GM12878 (cell line): ENCODE data around the gene ART5. TPM values are rescaled to one million over a fixed set of nuclear protein-coding genes. Genes with fewer than 3 reads are reported as not detected.

Experiments
- ATAC-seq: fragments of 200-7000 bp; cut with Tn5 transposase; 3 replicates; pipeline ENCODE4 v1.9.1; 2020; ENCODE audit warnings: mild to moderate bottlenecking, moderate library complexity
- BruUV-seq: library from RNA; stranded (reverse); fragments of 400-500 nt; replicated peaks from 2 replicates; lab custom pipeline; 2021; lab: Mats Ljungman, UMichigan
- CTCF ChIA-PET: fragments of 300-600 bp; sonication (Branson Sonifier 250); formaldehyde crosslinking; extraction: SDS; loops from one replicate; lab custom pipeline; 2021; ENCODE audit warnings: inconsistent platforms; lab: Yijun Ruan, JAX
- POLR2A ChIA-PET: fragments of 350-600 bp; formaldehyde crosslinking; extraction: SDS; loops from one replicate; lab custom pipeline; 2021; ENCODE audit warnings: inconsistent platforms; lab: Charles Lee
- RAD21 ChIA-PET: fragments of 300-600 bp; sonication (Branson Sonifier 250); formaldehyde crosslinking; loops from one replicate; lab custom pipeline; 2023; ENCODE audit warnings: antibody characterized with exemption; ENCODE audit not compliant: unreplicated experiment; lab: Charles Lee
- SMC1A ChIA-PET: fragments of 300-600 bp; sonication (Branson Sonifier 250); formaldehyde crosslinking; loops from one replicate; lab custom pipeline; 2023; ENCODE audit not compliant: unreplicated experiment, uncharacterized antibody; lab: Charles Lee
- DNase-seq: peaks from one replicate; pipeline ENCODE4 v3.0.0-alpha.2; 2011; ENCODE audit warnings: low read depth, low spot score
- FAIRE-seq: peaks from 3 replicates; lab custom pipeline; 2011; peaks lifted over from hg19 to GRCh38; lab: Jason Lieb, UNC
- H2AFZ ChIP-seq: 2 replicates; pipeline ENCODE4 v1.6.0; 2011; ENCODE audit warnings: low read depth, low read length, control low read depth; ENCODE audit not compliant: control insufficient read depth
- H3K27ac ChIP-seq: 2 replicates; pipeline ENCODE4 v1.5.1; 2011; ENCODE audit warnings: control low read depth; ENCODE audit not compliant: control insufficient read depth, insufficient read depth
- H3K27me3 ChIP-seq, 2 experiments: replicated peaks in 1 of 2; 2 replicates each; pipeline versions ENCODE4 v1.6.0 to v1.6.1; 2011; ENCODE audit warnings: low read length in 1 of 2; ENCODE audit not compliant: control insufficient read depth in 2 of 2, insufficient read depth in 2 of 2
- H3K36me3 ChIP-seq, 2 experiments: 2 replicates each; pipeline ENCODE4 v1.5.1; 2011; ENCODE audit warnings: low read length in 1 of 2; ENCODE audit not compliant: control insufficient read depth in 2 of 2, insufficient read depth in 2 of 2
- H3K4me1 ChIP-seq: 2 replicates; pipeline ENCODE4 v1.6.1; 2011; ENCODE audit warnings: mild to moderate bottlenecking, low read length, moderate library complexity, mixed read lengths; ENCODE audit not compliant: control insufficient read depth, insufficient read depth
- H3K4me2 ChIP-seq: 2 replicates; pipeline ENCODE4 v1.6.0; 2011; ENCODE audit warnings: control low read depth; ENCODE audit not compliant: control insufficient read depth, insufficient read depth
- H3K4me3 ChIP-seq: fragments of 200-600 bp; sonication (generic); 2 replicates; pipeline ENCODE4 v1.5.1; 2016
- H3K79me2 ChIP-seq: 2 replicates; pipeline ENCODE4 v1.6.0; 2011; ENCODE audit warnings: low read length; ENCODE audit not compliant: control insufficient read depth, insufficient read depth
- H3K9ac ChIP-seq: 2 replicates; pipeline ENCODE4 v1.8.0; 2011; ENCODE audit warnings: low read length, control low read depth, mixed read lengths; ENCODE audit not compliant: control insufficient read depth, insufficient read depth
- H3K9me3 ChIP-seq: replicated peaks from 3 replicates; pipeline ENCODE4 v1.5.1; 2011; ENCODE audit warnings: mild to moderate bottlenecking, low read length; ENCODE audit not compliant: control insufficient read depth, insufficient read depth
- H4K20me1 ChIP-seq: 2 replicates; pipeline ENCODE4 v1.6.0; 2011; ENCODE audit not compliant: control insufficient read depth, insufficient read depth
- ATF7 ChIP-seq: fragments of 450-650 bp; IDR thresholded peaks from 2 replicates; pipeline ENCODE4 v1.6.1; 2016; ENCODE audit warnings: low read depth, mild to moderate bottlenecking
- E2F4 ChIP-seq: IDR thresholded peaks from 2 replicates; pipeline ENCODE4 v1.6.1; 2012; ENCODE audit warnings: low read depth, low read length, improper control_type of control experiment
- EP300 ChIP-seq, 2 experiments: fragments of 150-350 bp in 1 of 2; IDR thresholded peaks; 2 replicates each; pipeline ENCODE4 v1.6.1; 2011 to 2012; ENCODE audit warnings: low read depth in 2 of 2, low read length in 2 of 2, borderline replicate concordance in 1 of 2, improper control_type of control experiment in 1 of 2, inconsistent platforms in 1 of 2; ENCODE audit not compliant: control insufficient read depth in 1 of 2
- MYC ChIP-seq: IDR thresholded peaks from 2 replicates; pipeline ENCODE4 v1.6.1; 2011; ENCODE audit warnings: mild to moderate bottlenecking, low read length, moderate library complexity, inconsistent platforms; ENCODE audit not compliant: insufficient read depth, insufficient replicate concordance, insufficient read length, severe bottlenecking
- NFXL1 ChIP-seq: fragments of 450-650 bp; IDR thresholded peaks from 2 replicates; pipeline ENCODE4 v1.6.1; 2017; ENCODE audit warnings: antibody characterized with exemption, mild to moderate bottlenecking, borderline replicate concordance
- PAX8 ChIP-seq: fragments of 450-650 bp; IDR thresholded peaks from 2 replicates; pipeline ENCODE4 v1.6.1; 2017; ENCODE audit warnings: mild to moderate bottlenecking, moderate library complexity
- POLR2AphosphoS2 ChIP-seq: IDR thresholded peaks from 2 replicates; pipeline ENCODE4 v1.6.1; 2011; ENCODE audit warnings: low read depth, mild to moderate bottlenecking, low read length, improper control_type of control experiment, moderate library complexity
- RAD51 ChIP-seq: fragments of 450-650 bp; IDR thresholded peaks from 2 replicates; pipeline ENCODE4 v1.6.1; 2016; ENCODE audit warnings: moderate library complexity, mild to moderate bottlenecking, inconsistent platforms
- TCF7 ChIP-seq: IDR thresholded peaks from 2 replicates; pipeline ENCODE4 v1.6.1; 2014; ENCODE audit warnings: antibody characterized with exemption, borderline replicate concordance
- ZBED1 ChIP-seq: IDR thresholded peaks from 2 replicates; pipeline ENCODE4 v1.6.1; 2016; ENCODE audit warnings: borderline replicate concordance
- ZNF207 ChIP-seq: fragments of 450-650 bp; IDR thresholded peaks from 2 replicates; pipeline ENCODE4 v1.6.1; 2014; ENCODE audit warnings: antibody characterized with exemption, mild to moderate bottlenecking, borderline replicate concordance
- WGBS: methylation state at CpG from one replicate; pipeline ENCODE4 v1.1.6; 2016; ENCODE audit warnings: low lambda C conversion rate; ENCODE audit not compliant: insufficient replicate concordance, insufficient coverage; ENCODE audit errors: missing lambda C conversion rate; 5-methylcytosine and 5-hydroxymethylcytosine counted together
- in situ Hi-C: fragments of 300-500 bp; cut with MboI; formaldehyde crosslinking; loops from 9 replicates; pipeline ENCODE4 v1.14.3; 2018; ENCODE audit warnings: mixed read lengths
- intact Hi-C: fragments of 100-400 bp; cut with micrococcal nuclease; formaldehyde crosslinking; loops from one replicate; pipeline ENCODE4 v1.14.2; 2022; ENCODE audit not compliant: unreplicated experiment
- polyA plus RNA-seq, 11 experiments: library from polyadenylated mRNA; depleted of rRNA in 4 of 11; unstranded in 6 of 11; stranded (reverse) in 5 of 11; fragments of >200 nt; fragmentation: Nextera tagmentation in 4 of 11; fragmentation: Illumina TruSeq in 1 of 11; extraction: Ambion mirVana in 4 of 11; extraction: Trizol in 1 of 11; gene quantifications; 1 replicate in 1 of 11; 2 replicates in 10 of 11; pipeline versions ENCODE4 v1.2.1 to v1.2.3, GENCODE V29; 2011 to 2016; ENCODE audit warnings: inconsistent platforms in 2 of 11, missing spikeins in 2 of 11, low read depth in 1 of 11
- total RNA-seq, 4 experiments: library from RNA; depleted of rRNA in 3 of 4; stranded (reverse); fragments of >200 nt in 3 of 4; fragmentation: Illumina TruSeq in 1 of 4; extraction: Trizol in 1 of 4; gene quantifications; 2 replicates each; pipeline versions ENCODE4 v1.2.1 to v1.2.3, GENCODE V29; 2013 to 2021
- TF ChIP-seq, protein P1 (sequence below): fragments of 450-650 bp; IDR thresholded peaks from 2 replicates; pipeline ENCODE4 v1.6.1; 2016; ENCODE audit warnings: mild to moderate bottlenecking, moderate library complexity, borderline replicate concordance
- TF ChIP-seq, protein P2 (sequence below), 3 experiments: IDR thresholded peaks in 2 of 3; conservative IDR thresholded peaks in 1 of 3; 2 replicates each; pipeline ENCODE4 v1.5.1; 2011; ENCODE audit warnings: low read depth in 3 of 3, low read length in 3 of 3, mild to moderate bottlenecking in 3 of 3, control low read depth in 2 of 3, moderate library complexity in 2 of 3, inconsistent platforms in 1 of 3, mixed read lengths in 1 of 3; ENCODE audit not compliant: control insufficient read depth in 2 of 3, insufficient read depth in 1 of 3; ENCODE audit errors: extremely low read depth in 1 of 3
- TF ChIP-seq, protein P3 (sequence below): fragments of 150-350 bp; IDR thresholded peaks from 2 replicates; pipeline ENCODE4 v1.6.1; 2016; ENCODE audit warnings: low read depth, low read length

Gene ART5
- total and polyA plus RNA-seq, 10 of the 15 experiments (the other 5 are each of a cell fraction or from before 2014, with no cell fraction given), result 0.06 TPM; not detected in 9

GRCh38 chr11:3675971-3676370 is 34.2 kb upstream of the ART5 start:
- in situ Hi-C loops (no loop called here), intact Hi-C loops (no loop called here)
- ChIA-PET POLR2A (no interaction called here), RAD21 (no interaction called here), SMC1A (interaction anchor here (0.7 kb wide), 1 partner anchor 381 kb away, joined by 3 read pairs; no protein-coding TSS in a partner anchor), CTCF (no interaction called here)
- Histone ChIP-seq H3K27me3 (no peaks in the 10 kb centered on the region), H3K4me3 (no peak overlapping the region), H3K79me2 (no peaks in the 10 kb centered on the region), H4K20me1 (no peaks in the 10 kb centered on the region), H3K27ac (no peak overlapping the region), H2AFZ (no peak overlapping the region), H3K36me3 (peaks cover 24 to 58% of the 10 kb centered on the region in 2 experiments), H3K4me2 (no peak overlapping the region), H3K4me1 (no peaks in the 10 kb centered on the region), H3K9me3 (no peaks in the 10 kb centered on the region), H3K9ac (no peak overlapping the region)
- no TSS peak for BruUV-seq
- DNase-seq (no peak), FAIRE-seq (no peak), ATAC-seq (no peak)
- 94% methylated on average over 11 of the region's 11 CpGs for WGBS
- TF ChIP-seq, protein P1, sequence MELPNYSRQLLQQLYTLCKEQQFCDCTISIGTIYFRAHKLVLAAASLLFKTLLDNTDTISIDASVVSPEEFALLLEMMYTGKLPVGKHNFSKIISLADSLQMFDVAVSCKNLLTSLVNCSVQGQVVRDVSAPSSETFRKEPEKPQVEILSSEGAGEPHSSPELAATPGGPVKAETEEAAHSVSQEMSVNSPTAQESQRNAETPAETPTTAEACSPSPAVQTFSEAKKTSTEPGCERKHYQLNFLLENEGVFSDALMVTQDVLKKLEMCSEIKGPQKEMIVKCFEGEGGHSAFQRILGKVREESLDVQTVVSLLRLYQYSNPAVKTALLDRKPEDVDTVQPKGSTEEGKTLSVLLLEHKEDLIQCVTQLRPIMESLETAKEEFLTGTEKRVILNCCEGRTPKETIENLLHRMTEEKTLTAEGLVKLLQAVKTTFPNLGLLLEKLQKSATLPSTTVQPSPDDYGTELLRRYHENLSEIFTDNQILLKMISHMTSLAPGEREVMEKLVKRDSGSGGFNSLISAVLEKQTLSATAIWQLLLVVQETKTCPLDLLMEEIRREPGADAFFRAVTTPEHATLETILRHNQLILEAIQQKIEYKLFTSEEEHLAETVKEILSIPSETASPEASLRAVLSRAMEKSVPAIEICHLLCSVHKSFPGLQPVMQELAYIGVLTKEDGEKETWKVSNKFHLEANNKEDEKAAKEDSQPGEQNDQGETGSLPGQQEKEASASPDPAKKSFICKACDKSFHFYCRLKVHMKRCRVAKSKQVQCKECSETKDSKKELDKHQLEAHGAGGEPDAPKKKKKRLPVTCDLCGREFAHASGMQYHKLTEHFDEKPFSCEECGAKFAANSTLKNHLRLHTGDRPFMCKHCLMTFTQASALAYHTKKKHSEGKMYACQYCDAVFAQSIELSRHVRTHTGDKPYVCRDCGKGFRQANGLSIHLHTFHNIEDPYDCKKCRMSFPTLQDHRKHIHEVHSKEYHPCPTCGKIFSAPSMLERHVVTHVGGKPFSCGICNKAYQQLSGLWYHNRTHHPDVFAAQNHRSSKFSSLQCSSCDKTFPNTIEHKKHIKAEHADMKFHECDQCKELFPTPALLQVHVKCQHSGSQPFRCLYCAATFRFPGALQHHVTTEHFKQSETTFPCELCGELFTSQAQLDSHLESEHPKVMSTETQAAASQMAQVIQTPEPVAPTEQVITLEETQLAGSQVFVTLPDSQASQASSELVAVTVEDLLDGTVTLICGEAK, result no peak
- TF ChIP-seq, protein P2, sequence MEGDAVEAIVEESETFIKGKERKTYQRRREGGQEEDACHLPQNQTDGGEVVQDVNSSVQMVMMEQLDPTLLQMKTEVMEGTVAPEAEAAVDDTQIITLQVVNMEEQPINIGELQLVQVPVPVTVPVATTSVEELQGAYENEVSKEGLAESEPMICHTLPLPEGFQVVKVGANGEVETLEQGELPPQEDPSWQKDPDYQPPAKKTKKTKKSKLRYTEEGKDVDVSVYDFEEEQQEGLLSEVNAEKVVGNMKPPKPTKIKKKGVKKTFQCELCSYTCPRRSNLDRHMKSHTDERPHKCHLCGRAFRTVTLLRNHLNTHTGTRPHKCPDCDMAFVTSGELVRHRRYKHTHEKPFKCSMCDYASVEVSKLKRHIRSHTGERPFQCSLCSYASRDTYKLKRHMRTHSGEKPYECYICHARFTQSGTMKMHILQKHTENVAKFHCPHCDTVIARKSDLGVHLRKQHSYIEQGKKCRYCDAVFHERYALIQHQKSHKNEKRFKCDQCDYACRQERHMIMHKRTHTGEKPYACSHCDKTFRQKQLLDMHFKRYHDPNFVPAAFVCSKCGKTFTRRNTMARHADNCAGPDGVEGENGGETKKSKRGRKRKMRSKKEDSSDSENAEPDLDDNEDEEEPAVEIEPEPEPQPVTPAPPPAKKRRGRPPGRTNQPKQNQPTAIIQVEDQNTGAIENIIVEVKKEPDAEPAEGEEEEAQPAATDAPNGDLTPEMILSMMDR (IDR thresholded peaks at IDR 0.05 in 2 of 3, conservative IDR thresholded peaks at IDR 0.05 in 1 of 3; ENCODE audit: control insufficient read depth in 2 of 3, extremely low read depth in 1 of 3, insufficient read depth in 1 of 3, low read depth in 3 of 3, low read length in 3 of 3), result no peak
- TF ChIP-seq ZNF207 (no peak), EP300 (IDR thresholded peaks at IDR 0.05; ENCODE audit: borderline replicate concordance in 1 of 2, control insufficient read depth in 1 of 2, low read depth in 2 of 2, low read length in 2 of 2) (no peak), NFXL1 (no peak), ATF7 (no peak), TCF7 (no peak), RAD51 (no peak), ZBED1 (no peak), MYC (no peak), PAX8 (no peak), E2F4 (no peak), POLR2AphosphoS2 (no peak)
- TF ChIP-seq, protein P3, sequence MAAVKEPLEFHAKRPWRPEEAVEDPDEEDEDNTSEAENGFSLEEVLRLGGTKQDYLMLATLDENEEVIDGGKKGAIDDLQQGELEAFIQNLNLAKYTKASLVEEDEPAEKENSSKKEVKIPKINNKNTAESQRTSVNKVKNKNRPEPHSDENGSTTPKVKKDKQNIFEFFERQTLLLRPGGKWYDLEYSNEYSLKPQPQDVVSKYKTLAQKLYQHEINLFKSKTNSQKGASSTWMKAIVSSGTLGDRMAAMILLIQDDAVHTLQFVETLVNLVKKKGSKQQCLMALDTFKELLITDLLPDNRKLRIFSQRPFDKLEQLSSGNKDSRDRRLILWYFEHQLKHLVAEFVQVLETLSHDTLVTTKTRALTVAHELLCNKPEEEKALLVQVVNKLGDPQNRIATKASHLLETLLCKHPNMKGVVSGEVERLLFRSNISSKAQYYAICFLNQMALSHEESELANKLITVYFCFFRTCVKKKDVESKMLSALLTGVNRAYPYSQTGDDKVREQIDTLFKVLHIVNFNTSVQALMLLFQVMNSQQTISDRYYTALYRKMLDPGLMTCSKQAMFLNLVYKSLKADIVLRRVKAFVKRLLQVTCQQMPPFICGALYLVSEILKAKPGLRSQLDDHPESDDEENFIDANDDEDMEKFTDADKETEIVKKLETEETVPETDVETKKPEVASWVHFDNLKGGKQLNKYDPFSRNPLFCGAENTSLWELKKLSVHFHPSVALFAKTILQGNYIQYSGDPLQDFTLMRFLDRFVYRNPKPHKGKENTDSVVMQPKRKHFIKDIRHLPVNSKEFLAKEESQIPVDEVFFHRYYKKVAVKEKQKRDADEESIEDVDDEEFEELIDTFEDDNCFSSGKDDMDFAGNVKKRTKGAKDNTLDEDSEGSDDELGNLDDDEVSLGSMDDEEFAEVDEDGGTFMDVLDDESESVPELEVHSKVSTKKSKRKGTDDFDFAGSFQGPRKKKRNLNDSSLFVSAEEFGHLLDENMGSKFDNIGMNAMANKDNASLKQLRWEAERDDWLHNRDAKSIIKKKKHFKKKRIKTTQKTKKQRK, result no peak
